Measurements from ENCODE around the gene MAP2K5.

- TF ChIP-seq, protein P1, sequence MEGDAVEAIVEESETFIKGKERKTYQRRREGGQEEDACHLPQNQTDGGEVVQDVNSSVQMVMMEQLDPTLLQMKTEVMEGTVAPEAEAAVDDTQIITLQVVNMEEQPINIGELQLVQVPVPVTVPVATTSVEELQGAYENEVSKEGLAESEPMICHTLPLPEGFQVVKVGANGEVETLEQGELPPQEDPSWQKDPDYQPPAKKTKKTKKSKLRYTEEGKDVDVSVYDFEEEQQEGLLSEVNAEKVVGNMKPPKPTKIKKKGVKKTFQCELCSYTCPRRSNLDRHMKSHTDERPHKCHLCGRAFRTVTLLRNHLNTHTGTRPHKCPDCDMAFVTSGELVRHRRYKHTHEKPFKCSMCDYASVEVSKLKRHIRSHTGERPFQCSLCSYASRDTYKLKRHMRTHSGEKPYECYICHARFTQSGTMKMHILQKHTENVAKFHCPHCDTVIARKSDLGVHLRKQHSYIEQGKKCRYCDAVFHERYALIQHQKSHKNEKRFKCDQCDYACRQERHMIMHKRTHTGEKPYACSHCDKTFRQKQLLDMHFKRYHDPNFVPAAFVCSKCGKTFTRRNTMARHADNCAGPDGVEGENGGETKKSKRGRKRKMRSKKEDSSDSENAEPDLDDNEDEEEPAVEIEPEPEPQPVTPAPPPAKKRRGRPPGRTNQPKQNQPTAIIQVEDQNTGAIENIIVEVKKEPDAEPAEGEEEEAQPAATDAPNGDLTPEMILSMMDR (conservative IDR thresholded peaks at IDR 0.05; ENCODE audit: low read length) = no peak
- TF ChIP-seq EZH2phosphoT487 (IDR thresholded peaks at IDR 0.05; ENCODE audit: borderline replicate concordance) = no peak
Observed at GRCh38 chr15:67564968-67565345, 22.5 kb downstream of the MAP2K5 start.
